K562 (cell line): ENCODE measurements around the gene USP2. TPM values are rescaled to one million over a fixed set of nuclear protein-coding genes. Genes with fewer than 3 reads are reported as not detected.

Experiments used
- CCNT2 ChIP-seq: IDR thresholded peaks from 2 replicates; pipeline ENCODE4 v1.6.1; 2011; ENCODE audit warnings: borderline replicate concordance, low read depth, mild to moderate bottlenecking, moderate library complexity, mixed read lengths, low read length; ENCODE audit not compliant: insufficient read length; ENCODE audit errors: extremely low read depth
- CHD1 ChIP-seq: fragments of 200-600 bp; sonication (generic); IDR thresholded peaks from one replicate; pipeline ENCODE4 v1.6.1; 2012; ENCODE audit warnings: mild to moderate bottlenecking, moderate library complexity, low read length, inconsistent platforms
- CTCFL ChIP-seq: IDR thresholded peaks from 2 replicates; pipeline ENCODE4 v1.6.1; 2011; ENCODE audit warnings: borderline replicate concordance, low read depth, mild to moderate bottlenecking, moderate library complexity, low read length; ENCODE audit not compliant: insufficient read depth, poor library complexity, severe bottlenecking
- E2F1 ChIP-seq: sonication (generic); formaldehyde crosslinking; IDR thresholded peaks from 2 replicates; pipeline ENCODE4 v1.8.1; 2023; ENCODE audit warnings: mild to moderate bottlenecking, missing genetic modification reagents, moderate library complexity
- E2F4 ChIP-seq: sonication (generic); formaldehyde crosslinking; IDR thresholded peaks from 2 replicates; pipeline ENCODE4 v1.8.0; 2022; ENCODE audit warnings: mild to moderate bottlenecking, low read depth, missing genetic modification reagents
- ETS1 ChIP-seq: conservative IDR thresholded peaks from 2 replicates; pipeline ENCODE4 v1.6.1; 2011; ENCODE audit warnings: low read depth, mild to moderate bottlenecking, low read length; ENCODE audit not compliant: control insufficient read depth
- HNRNPK ChIP-seq: fragments of 200-400 bp; formaldehyde crosslinking; IDR thresholded peaks from one replicate; pipeline ENCODE4 v1.6.1; 2018; ENCODE audit warnings: mild to moderate bottlenecking, low read depth, low read length; ENCODE audit not compliant: poor library complexity, severe bottlenecking
- KLF16 ChIP-seq: IDR thresholded peaks from 2 replicates; pipeline ENCODE4 v1.6.1; 2016; ENCODE audit warnings: antibody characterized with exemption
- POLR2B ChIP-seq: fragments of 450-650 bp; IDR thresholded peaks from 2 replicates; pipeline ENCODE4 v1.6.1; 2018; ENCODE audit warnings: low read depth; ENCODE audit not compliant: partially characterized antibody
- PREB ChIP-seq: sonication (generic); formaldehyde crosslinking; IDR thresholded peaks from 2 replicates; pipeline ENCODE4 v1.8.1; 2023; ENCODE audit warnings: mild to moderate bottlenecking, missing genetic modification reagents
- RREB1 ChIP-seq: fragments of 250-450 bp; sonication (Bioruptor Pico); IDR thresholded peaks from 2 replicates; pipeline ENCODE4 v1.4.0; 2020
- ZC3H4 ChIP-seq: sonication (generic); formaldehyde crosslinking; IDR thresholded peaks from 2 replicates; pipeline ENCODE4 v1.9.0; 2021; ENCODE audit warnings: missing genetic modification reagents, borderline replicate concordance
- polyA plus RNA-seq, 8 experiments: library from polyadenylated mRNA; depleted of rRNA in 4 of 8; stranded (reverse) in 5 of 8; unstranded in 3 of 8; fragments of >200 nt; fragmentation: Nextera tagmentation in 2 of 8; fragmentation: Illumina TruSeq in 1 of 8; extraction: Ambion mirVana in 2 of 8; extraction: Trizol in 1 of 8; gene quantifications; 2 replicates each; pipeline versions ENCODE4 v1.2.1 to v1.2.3, GENCODE V29; 2011 to 2014; ENCODE audit warnings: inconsistent platforms in 1 of 8, missing spikeins in 1 of 8
- total RNA-seq, 7 experiments: library from RNA; depleted of rRNA in 6 of 7; stranded (reverse); fragments of >200 nt in 6 of 7; fragmentation: Illumina TruSeq in 2 of 7; extraction: Trizol in 2 of 7; gene quantifications; 2 replicates each; pipeline versions ENCODE4 v1.2.1 to v1.2.3, GENCODE V29; 2011 to 2021; ENCODE audit warnings: low replicate concordance in 1 of 7

The USP2 gene
- total and polyA plus RNA-seq, 9 of the 15 experiments (the other 6 are each of a cell fraction or from before 2014, with no cell fraction given), result 2.8 to 16.9 (median 3.9) TPM

- no peak for TF ChIP-seq RREB1 (CRISPR knock-in tag)
- TF ChIP-seq E2F1 (CRISPR knock-in tag), result no peak
- peak; percentile 87 for TF ChIP-seq POLR2B
- no peak for TF ChIP-seq HNRNPK
- TF ChIP-seq E2F4, result no peak
- TF ChIP-seq CTCFL, result no peak
- TF ChIP-seq CCNT2, result no peak
- TF ChIP-seq KLF16, result no peak
- TF ChIP-seq ZC3H4 (CRISPR knock-in tag), result no peak
- 0 out of 2 replicates have a peak, but pooled peaks have one; percentile 51 for TF ChIP-seq PREB (CRISPR knock-in tag)
- TF ChIP-seq ETS1, result no peak
- no peak for TF ChIP-seq CHD1
Measured at GRCh38 chr11:119318240-119319135, 63.0 kb downstream of the USP2 start (continued).
